ENCODE data around the gene GRK5.

The GRK5 gene

GRCh38 chr10:119483839-119484238, 276.5 kb downstream of the GRK5 start:
- no peaks in the 10 kb centered on the region for H3K9me3 ChIP-seq (ENCODE audit: low read length)
- no peaks in the 10 kb centered on the region for H3K27me3 ChIP-seq (ENCODE audit: control insufficient read depth in 1 of 2, insufficient read depth in 2 of 2, low read length in 2 of 2)
- H3K27ac ChIP-seq (ENCODE audit: low read depth, low read length) = no peak overlapping the region
- no peak overlapping the region for H3K9ac ChIP-seq (ENCODE audit: low read length)
- no peaks in the 10 kb centered on the region for H3K36me3 ChIP-seq (ENCODE audit: insufficient read depth, low read length)
- H3K4me1 ChIP-seq (ENCODE audit: insufficient read depth, low read length) = peaks cover 9% of the 10 kb centered on the region
- H3K4me3 ChIP-seq (ENCODE audit: low read depth in 1 of 2, low read length in 2 of 2) = no peak overlapping the region

- no peaks in the 10 kb centered on the region for H3K27me3 ChIP-seq (ENCODE audit: control insufficient read depth in 1 of 2, insufficient read depth in 2 of 2, low read length in 2 of 2)
- H3K27ac ChIP-seq (ENCODE audit: low read depth, low read length) = no peak overlapping the region
- no peaks in the 10 kb centered on the region for H3K9me3 ChIP-seq (ENCODE audit: low read length)
- H3K4me1 ChIP-seq (ENCODE audit: insufficient read depth, low read length) = peaks cover 6% of the 10 kb centered on the region
- no peak overlapping the region for H3K4me3 ChIP-seq (ENCODE audit: low read depth in 1 of 2, low read length in 2 of 2)
- no peaks in the 10 kb centered on the region for H3K36me3 ChIP-seq (ENCODE audit: insufficient read depth, low read length)
- H3K9ac ChIP-seq (ENCODE audit: low read length) = no peak overlapping the region
Observed at GRCh38 chr10:119488675-119489074, 281.3 kb downstream of the GRK5 start.

DNA sequence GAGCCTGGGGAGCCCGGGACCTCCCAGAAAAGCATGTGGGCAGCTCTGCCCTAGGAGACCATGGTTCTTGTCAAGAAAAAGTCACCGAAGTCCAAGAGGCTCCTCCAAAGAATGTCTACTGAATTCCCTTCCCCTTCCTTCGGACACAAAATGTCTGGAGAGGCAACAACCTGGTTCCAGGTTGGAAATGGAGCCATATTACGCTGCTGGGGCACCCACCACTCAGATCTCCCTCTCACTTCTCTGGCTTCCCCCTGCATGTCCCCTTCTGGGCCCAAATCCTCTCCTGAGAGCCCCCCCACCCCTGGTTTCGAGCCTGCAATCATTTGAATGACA, 282.6 kb downstream of the GRK5 start:
- H3K27ac ChIP-seq (ENCODE audit: low read depth, low read length) = no peak overlapping the region
- H3K9ac ChIP-seq (ENCODE audit: low read length) = no peak overlapping the region
- H3K27me3 ChIP-seq (ENCODE audit: control insufficient read depth in 1 of 2, insufficient read depth in 2 of 2, low read length in 2 of 2) = no peaks in the 10 kb centered on the region
- H3K9me3 ChIP-seq (ENCODE audit: low read length) = no peaks in the 10 kb centered on the region
- H3K4me1 ChIP-seq (ENCODE audit: insufficient read depth, low read length) = peaks cover 19% of the 10 kb centered on the region
- no peaks in the 10 kb centered on the region for H3K36me3 ChIP-seq (ENCODE audit: insufficient read depth, low read length)
- H3K4me3 ChIP-seq (ENCODE audit: low read depth in 1 of 2, low read length in 2 of 2) = peak overlapping the region in 1 of 2 donors; percentile 31

DNA sequence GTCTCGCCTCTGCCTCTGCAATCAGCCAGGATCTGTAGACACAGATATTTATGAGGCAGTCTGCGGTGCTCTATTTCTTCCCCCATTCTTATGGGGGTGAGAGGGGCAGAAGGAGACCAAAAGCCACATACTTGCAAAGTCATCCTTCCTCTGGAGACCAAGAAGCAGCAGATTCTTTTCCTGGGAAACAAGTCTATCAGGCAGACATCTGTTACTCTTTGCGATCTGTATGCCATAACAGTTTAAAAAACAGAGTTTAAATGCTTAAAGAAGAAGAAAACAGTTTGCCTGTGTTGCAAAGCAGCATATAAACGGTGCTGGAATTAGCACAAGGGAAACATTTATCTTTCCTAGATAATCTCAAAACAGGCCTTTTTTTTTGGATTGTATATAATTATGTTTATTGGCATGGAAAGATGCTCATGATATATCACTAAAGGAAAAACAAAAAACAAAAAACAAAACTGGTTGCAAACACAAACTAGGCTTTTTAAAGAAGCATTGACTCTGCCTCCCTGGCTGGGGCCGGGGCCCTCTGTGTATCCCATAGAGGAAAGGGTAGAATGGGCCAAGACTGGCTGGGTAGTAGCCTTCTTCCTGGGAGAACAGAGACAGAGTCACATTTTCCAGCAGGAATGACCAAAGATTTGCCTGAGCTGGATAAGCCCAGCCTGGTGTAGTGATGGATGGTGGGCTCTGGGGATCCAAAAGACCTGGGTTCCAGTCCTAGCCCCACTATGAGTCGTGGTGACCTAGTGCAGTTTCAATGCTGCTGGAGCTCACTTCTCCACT, 284.8 kb downstream of the GRK5 start:
- Histone ChIP-seq H3K4me3 (ENCODE audit: low read depth in 1 of 2, low read length in 2 of 2) (no peak overlapping the region), H3K9me3 (ENCODE audit: low read length) (no peaks in the 10 kb centered on the region), H3K27ac (ENCODE audit: low read depth, low read length) (no peak overlapping the region), H3K9ac (ENCODE audit: low read length) (no peak overlapping the region), H3K36me3 (ENCODE audit: insufficient read depth, low read length) (no peaks in the 10 kb centered on the region), H3K4me1 (ENCODE audit: insufficient read depth, low read length) (peaks cover 26% of the 10 kb centered on the region), H3K27me3 (ENCODE audit: control insufficient read depth in 1 of 2, insufficient read depth in 2 of 2, low read length in 2 of 2) (no peaks in the 10 kb centered on the region)

- Histone ChIP-seq H3K27me3 (ENCODE audit: control insufficient read depth in 1 of 2, insufficient read depth in 2 of 2, low read length in 2 of 2) (no peaks in the 10 kb centered on the region), H3K4me1 (ENCODE audit: insufficient read depth, low read length) (peaks cover 26% of the 10 kb centered on the region), H3K4me3 (ENCODE audit: low read depth in 1 of 2, low read length in 2 of 2) (no peak overlapping the region), H3K27ac (ENCODE audit: low read depth, low read length) (no peak overlapping the region), H3K9me3 (ENCODE audit: low read length) (no peaks in the 10 kb centered on the region), H3K36me3 (ENCODE audit: insufficient read depth, low read length) (no peaks in the 10 kb centered on the region), H3K9ac (ENCODE audit: low read length) (no peak overlapping the region)
Observed at GRCh38 chr10:119493155-119493554, 285.8 kb downstream of the GRK5 start.

- Histone ChIP-seq H3K4me1 (ENCODE audit: insufficient read depth, low read length) (peaks cover 30% of the 10 kb centered on the region), H3K4me3 (ENCODE audit: low read depth in 1 of 2, low read length in 2 of 2) (no peak overlapping the region), H3K27ac (ENCODE audit: low read depth, low read length) (peak overlapping the region; percentile 60), H3K36me3 (ENCODE audit: insufficient read depth, low read length) (peaks cover 8% of the 10 kb centered on the region), H3K27me3 (ENCODE audit: control insufficient read depth in 1 of 2, insufficient read depth in 2 of 2, low read length in 2 of 2) (no peaks in the 10 kb centered on the region), H3K9ac (ENCODE audit: low read length) (no peak overlapping the region), H3K9me3 (ENCODE audit: low read length) (no peaks in the 10 kb centered on the region)
Observed at GRCh38 chr10:119494236-119495020, 287.1 kb downstream of the GRK5 start.

DNA sequence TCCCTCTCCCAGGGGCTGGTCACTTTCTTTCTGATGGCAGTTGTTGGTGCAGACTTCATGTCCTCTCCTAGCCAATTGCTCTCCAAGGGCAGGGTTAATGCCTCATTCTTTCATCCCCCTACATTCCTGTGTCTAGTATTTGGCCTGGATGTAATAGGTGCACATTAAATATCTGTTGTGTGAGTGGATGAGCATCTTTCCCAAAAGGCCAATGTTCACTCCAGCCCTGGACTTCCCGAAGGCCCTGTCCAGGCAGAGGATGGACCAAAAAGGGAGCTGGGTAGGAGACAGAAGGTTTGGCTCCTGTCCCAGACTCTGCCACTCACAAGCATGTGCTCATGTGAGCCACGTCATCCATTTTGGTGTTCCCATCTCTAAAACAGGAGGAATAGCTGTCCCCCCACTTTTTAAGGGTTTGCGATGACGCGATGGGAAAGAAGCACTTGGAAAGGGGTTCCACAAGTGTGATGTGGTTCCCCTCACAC, 287.7 kb downstream of the GRK5 start:
- no peaks in the 10 kb centered on the region for H3K27me3 ChIP-seq (ENCODE audit: control insufficient read depth in 1 of 2, insufficient read depth in 2 of 2, low read length in 2 of 2)
- no peak overlapping the region for H3K4me3 ChIP-seq (ENCODE audit: low read depth in 1 of 2, low read length in 2 of 2)
- H3K36me3 ChIP-seq (ENCODE audit: insufficient read depth, low read length) = peaks cover 13% of the 10 kb centered on the region
- no peak overlapping the region for H3K9ac ChIP-seq (ENCODE audit: low read length)
- peaks cover 31% of the 10 kb centered on the region for H3K4me1 ChIP-seq (ENCODE audit: insufficient read depth, low read length)
- no peaks in the 10 kb centered on the region for H3K9me3 ChIP-seq (ENCODE audit: low read length)
- H3K27ac ChIP-seq (ENCODE audit: low read depth, low read length) = peak overlapping the region; percentile 60

DNA sequence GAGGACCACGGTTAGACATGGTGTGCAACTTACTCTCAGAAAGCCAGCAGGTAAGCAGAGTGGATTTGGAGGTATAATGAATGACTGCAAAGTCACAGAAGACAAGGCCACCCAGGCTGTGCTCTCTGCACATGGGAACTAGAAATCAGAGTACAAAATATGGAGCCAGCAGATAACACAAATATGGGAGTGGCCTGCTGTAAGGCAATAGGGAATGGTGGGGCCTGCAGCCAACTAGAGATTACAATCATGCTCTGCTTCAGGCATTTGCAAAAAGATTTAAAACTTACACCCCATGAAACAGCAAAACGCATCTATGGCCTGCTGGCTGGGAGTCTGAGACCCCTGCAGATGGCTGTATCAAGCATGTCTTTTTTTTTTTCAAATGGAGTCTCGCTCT, 288.2 kb downstream of the GRK5 start:
- Histone ChIP-seq H3K27me3 (ENCODE audit: control insufficient read depth in 1 of 2, insufficient read depth in 2 of 2, low read length in 2 of 2) (no peaks in the 10 kb centered on the region), H3K4me3 (ENCODE audit: low read depth in 1 of 2, low read length in 2 of 2) (no peak overlapping the region), H3K9me3 (ENCODE audit: low read length) (no peaks in the 10 kb centered on the region), H3K27ac (ENCODE audit: low read depth, low read length) (peak overlapping the region; percentile 60), H3K4me1 (ENCODE audit: insufficient read depth, low read length) (peaks cover 35% of the 10 kb centered on the region), H3K9ac (ENCODE audit: low read length) (no peak overlapping the region), H3K36me3 (ENCODE audit: insufficient read depth, low read length) (peaks cover 16% of the 10 kb centered on the region)

- no peaks in the 10 kb centered on the region for H3K27me3 ChIP-seq (ENCODE audit: control insufficient read depth in 1 of 2, insufficient read depth in 2 of 2, low read length in 2 of 2)
- no peaks in the 10 kb centered on the region for H3K9me3 ChIP-seq (ENCODE audit: low read length)
- peaks cover 42% of the 10 kb centered on the region for H3K4me1 ChIP-seq (ENCODE audit: insufficient read depth, low read length)
- H3K9ac ChIP-seq (ENCODE audit: low read length) = no peak overlapping the region
- no peak overlapping the region for H3K4me3 ChIP-seq (ENCODE audit: low read depth in 1 of 2, low read length in 2 of 2)
- peaks cover 16% of the 10 kb centered on the region for H3K36me3 ChIP-seq (ENCODE audit: insufficient read depth, low read length)
- no peak overlapping the region for H3K27ac ChIP-seq (ENCODE audit: low read depth, low read length)
Observed at GRCh38 chr10:119496273-119496672, 288.9 kb downstream of the GRK5 start.

- peaks cover 42% of the 10 kb centered on the region for H3K4me1 ChIP-seq (ENCODE audit: insufficient read depth, low read length)
- no peak overlapping the region for H3K27ac ChIP-seq (ENCODE audit: low read depth, low read length)
Observed at GRCh38 chr10:119497243-119497642, 289.9 kb downstream of the GRK5 start.

DNA sequence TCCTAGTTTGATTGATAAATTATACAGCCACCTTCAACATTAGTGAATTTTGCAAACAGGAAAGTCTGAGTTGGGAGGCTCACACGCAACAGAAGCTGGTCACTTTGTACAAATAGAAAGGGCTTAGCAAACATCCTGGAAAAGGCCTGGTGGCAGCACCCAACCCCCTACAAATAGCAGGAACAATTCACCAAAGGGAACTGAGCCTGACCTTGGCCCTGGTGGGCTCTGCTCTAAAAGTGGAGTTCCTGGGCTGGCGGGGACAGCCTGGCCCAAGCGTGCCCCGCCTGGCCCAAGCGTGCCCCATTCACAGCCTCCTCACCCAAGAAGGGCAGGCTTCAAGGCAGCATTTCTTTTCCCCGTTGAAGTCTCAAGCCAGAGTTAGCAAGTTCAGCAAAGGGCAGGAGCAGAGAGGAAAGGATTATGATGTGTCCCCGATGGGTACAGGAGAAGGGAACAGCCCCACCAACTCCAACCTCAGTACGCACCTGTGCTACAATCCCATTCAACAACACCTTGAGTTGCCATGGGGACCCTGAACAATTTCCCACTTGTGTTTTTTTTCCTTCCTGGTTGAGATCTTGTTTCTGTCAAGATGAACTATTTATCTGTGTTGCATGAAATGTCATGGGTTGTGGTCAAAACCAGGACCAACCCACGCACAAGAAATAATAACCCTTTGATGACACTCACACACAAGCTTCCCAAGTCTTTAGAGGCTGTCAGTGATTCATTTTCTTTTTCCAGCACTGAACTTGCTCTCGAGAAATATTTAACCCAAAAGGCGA, 291.7 kb downstream of the GRK5 start:
- H3K9ac ChIP-seq (ENCODE audit: low read length) = no peak overlapping the region
- H3K4me1 ChIP-seq (ENCODE audit: insufficient read depth, low read length) = peaks cover 38% of the 10 kb centered on the region
- H3K9me3 ChIP-seq (ENCODE audit: low read length) = no peaks in the 10 kb centered on the region
- H3K27ac ChIP-seq (ENCODE audit: low read depth, low read length) = no peak overlapping the region
- H3K4me3 ChIP-seq (ENCODE audit: low read depth in 1 of 2, low read length in 2 of 2) = no peak overlapping the region
- no peaks in the 10 kb centered on the region for H3K27me3 ChIP-seq (ENCODE audit: control insufficient read depth in 1 of 2, insufficient read depth in 2 of 2, low read length in 2 of 2)
- H3K36me3 ChIP-seq (ENCODE audit: insufficient read depth, low read length) = peaks cover 21% of the 10 kb centered on the region

More at GRCh38 chr10:119497243-119497642, 289.9 kb downstream of the GRK5 start:
- peaks cover 16% of the 10 kb centered on the region for H3K36me3 ChIP-seq (ENCODE audit: insufficient read depth, low read length)
- H3K9me3 ChIP-seq (ENCODE audit: low read length) = no peaks in the 10 kb centered on the region
- no peak overlapping the region for H3K4me3 ChIP-seq (ENCODE audit: low read depth in 1 of 2, low read length in 2 of 2)
- H3K27me3 ChIP-seq (ENCODE audit: control insufficient read depth in 1 of 2, insufficient read depth in 2 of 2, low read length in 2 of 2) = no peaks in the 10 kb centered on the region
- H3K9ac ChIP-seq (ENCODE audit: low read length) = no peak overlapping the region
